WTC11 (cell line): ENCODE data around the gene NR1I3.

Experiments
- ATF1 ChIP-seq: sonication (generic); formaldehyde crosslinking; IDR thresholded peaks from 2 replicates; pipeline ENCODE4 v1.8.1; 2023; ENCODE audit warnings: mild to moderate bottlenecking, moderate library complexity, missing genetic modification reagents
- CREB1 ChIP-seq: sonication (generic); formaldehyde crosslinking; IDR thresholded peaks from 2 replicates; pipeline ENCODE4 v1.8.0; 2023; ENCODE audit warnings: mild to moderate bottlenecking, missing genetic modification reagents
- E2F4 ChIP-seq: sonication (generic); formaldehyde crosslinking; IDR thresholded peaks from 2 replicates; pipeline ENCODE4 v1.8.1; 2022; ENCODE audit warnings: low read depth, mild to moderate bottlenecking, moderate library complexity, missing genetic modification reagents, borderline replicate concordance
- FOXJ3 ChIP-seq: sonication (generic); formaldehyde crosslinking; IDR thresholded peaks from 2 replicates; pipeline ENCODE4 v1.9.0; 2021; ENCODE audit warnings: missing genetic modification reagents, mild to moderate bottlenecking, borderline replicate concordance
- FOXP4 ChIP-seq: sonication (generic); formaldehyde crosslinking; IDR thresholded peaks from 2 replicates; pipeline ENCODE4 v1.8.0; 2022; ENCODE audit warnings: mild to moderate bottlenecking, missing genetic modification reagents
- JUN ChIP-seq: sonication (generic); formaldehyde crosslinking; IDR thresholded peaks from 2 replicates; pipeline ENCODE4 v1.8.0; 2023; ENCODE audit warnings: mild to moderate bottlenecking, missing genetic modification reagents
- NR3C1 ChIP-seq: sonication (generic); formaldehyde crosslinking; conservative IDR thresholded peaks from 2 replicates; pipeline ENCODE4 v1.8.1; 2023; ENCODE audit warnings: low read depth, mild to moderate bottlenecking, missing genetic modification reagents
- SOX15 ChIP-seq: fragments of 250-450 bp; sonication (Bioruptor Pico); IDR thresholded peaks from 2 replicates; pipeline ENCODE4 v1.9.0; 2021; ENCODE audit warnings: mild to moderate bottlenecking
- USF1 ChIP-seq: sonication (generic); formaldehyde crosslinking; IDR thresholded peaks from 2 replicates; pipeline ENCODE4 v1.8.0; 2022; ENCODE audit warnings: mild to moderate bottlenecking, missing genetic modification reagents
- ZNF138 ChIP-seq: sonication (generic); formaldehyde crosslinking; conservative IDR thresholded peaks from 2 replicates; pipeline ENCODE4 v1.8.1; 2022; ENCODE audit warnings: mild to moderate bottlenecking, moderate library complexity, missing genetic modification reagents
- ZNF423 ChIP-seq: fragments of 250-450 bp; sonication (Bioruptor Pico); IDR thresholded peaks from 2 replicates; pipeline ENCODE4 v2.1.2; 2022; ENCODE audit warnings: mild to moderate bottlenecking, moderate library complexity
- TF ChIP-seq, protein P1 (sequence below): fragments of 200-600 bp; IDR thresholded peaks from 2 replicates; pipeline ENCODE4 v1.8.0; 2022; ENCODE audit warnings: antibody characterized with exemption
- TF ChIP-seq, protein P2 (sequence below): sonication (generic); formaldehyde crosslinking; IDR thresholded peaks from 2 replicates; pipeline ENCODE4 v1.8.0; 2022; ENCODE audit warnings: mild to moderate bottlenecking, missing genetic modification reagents

- TF ChIP-seq ZNF138 (CRISPR knock-in tag) (no peak), JUN (CRISPR knock-in tag) (no peak), FOXP4 (CRISPR knock-in tag) (no peak), NR3C1 (CRISPR knock-in tag) (no peak), FOXJ3 (no peak), CREB1 (CRISPR knock-in tag) (no peak), ATF1 (no peak), ZNF423 (CRISPR knock-in tag) (no peak), SOX15 (CRISPR knock-in tag) (no peak), USF1 (CRISPR knock-in tag) (no peak), E2F4 (no peak)
- TF ChIP-seq, protein P1, sequence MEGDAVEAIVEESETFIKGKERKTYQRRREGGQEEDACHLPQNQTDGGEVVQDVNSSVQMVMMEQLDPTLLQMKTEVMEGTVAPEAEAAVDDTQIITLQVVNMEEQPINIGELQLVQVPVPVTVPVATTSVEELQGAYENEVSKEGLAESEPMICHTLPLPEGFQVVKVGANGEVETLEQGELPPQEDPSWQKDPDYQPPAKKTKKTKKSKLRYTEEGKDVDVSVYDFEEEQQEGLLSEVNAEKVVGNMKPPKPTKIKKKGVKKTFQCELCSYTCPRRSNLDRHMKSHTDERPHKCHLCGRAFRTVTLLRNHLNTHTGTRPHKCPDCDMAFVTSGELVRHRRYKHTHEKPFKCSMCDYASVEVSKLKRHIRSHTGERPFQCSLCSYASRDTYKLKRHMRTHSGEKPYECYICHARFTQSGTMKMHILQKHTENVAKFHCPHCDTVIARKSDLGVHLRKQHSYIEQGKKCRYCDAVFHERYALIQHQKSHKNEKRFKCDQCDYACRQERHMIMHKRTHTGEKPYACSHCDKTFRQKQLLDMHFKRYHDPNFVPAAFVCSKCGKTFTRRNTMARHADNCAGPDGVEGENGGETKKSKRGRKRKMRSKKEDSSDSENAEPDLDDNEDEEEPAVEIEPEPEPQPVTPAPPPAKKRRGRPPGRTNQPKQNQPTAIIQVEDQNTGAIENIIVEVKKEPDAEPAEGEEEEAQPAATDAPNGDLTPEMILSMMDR, result no peak
- TF ChIP-seq, protein P2, sequence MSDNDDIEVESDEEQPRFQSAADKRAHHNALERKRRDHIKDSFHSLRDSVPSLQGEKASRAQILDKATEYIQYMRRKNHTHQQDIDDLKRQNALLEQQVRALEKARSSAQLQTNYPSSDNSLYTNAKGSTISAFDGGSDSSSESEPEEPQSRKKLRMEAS (CRISPR knock-in tag), result no peak
These were observed 10.0 kb downstream of the NR1I3 start for GRCh38 chr1:161228032-161228431.
